PC-9 (cell line): ENCODE data around the gene DAAM2. TPM values are rescaled to one million over a fixed set of nuclear protein-coding genes. Genes with fewer than 3 reads are reported as not detected.

Experiments used
- BruUV-seq: library from RNA; stranded (reverse); fragments of 400-500 nt; replicated peaks from 2 replicates; lab custom pipeline; 2021; lab: Mats Ljungman, UMichigan
- CTCF ChIA-PET: fragments of 300-600 bp; sonication (Branson Sonifier 250); formaldehyde crosslinking; loops from one replicate; lab custom pipeline; 2022; ENCODE audit warnings: antibody characterized with exemption; lab: Charles Lee
- POLR2A ChIA-PET: fragments of 300-600 bp; sonication (Branson Sonifier 250); formaldehyde crosslinking; loops from one replicate; lab custom pipeline; 2022; ENCODE audit warnings: antibody characterized with exemption; ENCODE audit not compliant: unreplicated experiment; lab: Charles Lee
- DNase-seq, 2 experiments: peaks; one replicate each; pipeline versions ENCODE4 v3.0.0 to v3.0.0-alpha.2; 2015 to 2022; ENCODE audit warnings: mixed read lengths in 1 of 2
- H2AFZ ChIP-seq: fragments of 200-600 bp; sonication (generic); 2 replicates; pipeline ENCODE4 v1.8.1; 2017; ENCODE audit warnings: antibody characterized with exemption
- H3F3A ChIP-seq: fragments of 200-600 bp; sonication (generic); 2 replicates; pipeline ENCODE4 v1.8.1; 2017; ENCODE audit warnings: antibody characterized with exemption, mild to moderate bottlenecking, low read depth; ENCODE audit not compliant: insufficient read depth
- H3K27ac ChIP-seq: fragments of 200-600 bp; sonication (generic); 2 replicates; pipeline ENCODE4 v1.6.1; 2016; ENCODE audit warnings: mixed run types
- H3K27me3 ChIP-seq: fragments of 200-600 bp; sonication (generic); 2 replicates; pipeline ENCODE4 v1.6.1; 2016; ENCODE audit warnings: low read depth, mixed run types; ENCODE audit not compliant: insufficient read depth
- H3K36me3 ChIP-seq: fragments of 200-600 bp; sonication (generic); 2 replicates; pipeline ENCODE4 v1.6.1; 2016; ENCODE audit warnings: low read depth, mixed run types
- H3K4me1 ChIP-seq: fragments of 200-600 bp; sonication (generic); replicated peaks from 2 replicates; pipeline ENCODE4 v1.6.1; 2016; ENCODE audit warnings: mixed run types; ENCODE audit not compliant: insufficient read depth
- H3K4me2 ChIP-seq: fragments of 200-600 bp; sonication (generic); 2 replicates; pipeline ENCODE4 v1.6.1; 2017; ENCODE audit warnings: mixed run types
- H3K4me3 ChIP-seq: fragments of 200-600 bp; sonication (generic); 2 replicates; pipeline ENCODE4 v1.6.1; 2016; ENCODE audit warnings: mixed run types
- H3K79me2 ChIP-seq: fragments of 200-600 bp; sonication (generic); 2 replicates; pipeline ENCODE4 v1.6.1; 2017; ENCODE audit warnings: low read depth, mixed run types
- H3K9me2 ChIP-seq: fragments of 200-600 bp; sonication (generic); 2 replicates; pipeline ENCODE4 v1.8.1; 2017; ENCODE audit warnings: mild to moderate bottlenecking; ENCODE audit not compliant: insufficient read depth
- H3K9me3 ChIP-seq: fragments of 200-600 bp; sonication (generic); 2 replicates; pipeline ENCODE4 v1.8.1; 2016; ENCODE audit warnings: low read depth; ENCODE audit not compliant: insufficient read depth
- H4K20me1 ChIP-seq: fragments of 200-600 bp; sonication (generic); 2 replicates; pipeline ENCODE4 v1.8.1; 2017; ENCODE audit not compliant: insufficient read depth
- EZH2 ChIP-seq: fragments of 200-600 bp; sonication (generic); IDR thresholded peaks from 2 replicates; pipeline ENCODE4 v1.8.0; 2017; ENCODE audit warnings: antibody characterized with exemption, low read depth
- intact Hi-C: fragments of 100-400 bp; cut with micrococcal nuclease; formaldehyde crosslinking; loops from one replicate; pipeline ENCODE4 v1.10.0; 2022; ENCODE audit not compliant: unreplicated experiment
- total RNA-seq: library from RNA; stranded (reverse); gene quantifications from 2 replicates; pipeline ENCODE4 v1.2.3, GENCODE V29; 2021
- TF ChIP-seq, protein P1 (sequence below): fragments of 200-600 bp; sonication (generic); conservative IDR thresholded peaks from 2 replicates; pipeline ENCODE4 v1.6.1; 2017; ENCODE audit warnings: mixed run types, antibody characterized with exemption, mild to moderate bottlenecking, moderate library complexity

DAAM2 gene
- total RNA-seq, 1 experiment from 2014 or later: not detected

GRCh38 chr6:39917981-39918380 lies 125.8 kb downstream of the DAAM2 start:
- no peaks in the 10 kb centered on the region for H3K4me1 ChIP-seq
- DNase-seq: no peak
- no peaks in the 10 kb centered on the region for H4K20me1 ChIP-seq
- H3K79me2 ChIP-seq: no peaks in the 10 kb centered on the region
- intact Hi-C loops: no loop called here
- no peak overlapping the region for H3K4me3 ChIP-seq
- H3K9me3 ChIP-seq: no peaks in the 10 kb centered on the region
- CTCF ChIA-PET: no interaction called here
- POLR2A ChIA-PET: interaction anchor here (0.5 to 0.8 kb wide), 2 partner anchors 767 to 1185 kb away, joined by 3 to 12 read pairs; no protein-coding TSS in a partner anchor
- H2AFZ ChIP-seq: no peak overlapping the region
- no TSS peak for BruUV-seq
- H3K27ac ChIP-seq: no peak overlapping the region
- H3K4me2 ChIP-seq: no peak overlapping the region
- no peaks in the 10 kb centered on the region for H3K36me3 ChIP-seq
- no peak for TF ChIP-seq EZH2
- TF ChIP-seq, protein P1, sequence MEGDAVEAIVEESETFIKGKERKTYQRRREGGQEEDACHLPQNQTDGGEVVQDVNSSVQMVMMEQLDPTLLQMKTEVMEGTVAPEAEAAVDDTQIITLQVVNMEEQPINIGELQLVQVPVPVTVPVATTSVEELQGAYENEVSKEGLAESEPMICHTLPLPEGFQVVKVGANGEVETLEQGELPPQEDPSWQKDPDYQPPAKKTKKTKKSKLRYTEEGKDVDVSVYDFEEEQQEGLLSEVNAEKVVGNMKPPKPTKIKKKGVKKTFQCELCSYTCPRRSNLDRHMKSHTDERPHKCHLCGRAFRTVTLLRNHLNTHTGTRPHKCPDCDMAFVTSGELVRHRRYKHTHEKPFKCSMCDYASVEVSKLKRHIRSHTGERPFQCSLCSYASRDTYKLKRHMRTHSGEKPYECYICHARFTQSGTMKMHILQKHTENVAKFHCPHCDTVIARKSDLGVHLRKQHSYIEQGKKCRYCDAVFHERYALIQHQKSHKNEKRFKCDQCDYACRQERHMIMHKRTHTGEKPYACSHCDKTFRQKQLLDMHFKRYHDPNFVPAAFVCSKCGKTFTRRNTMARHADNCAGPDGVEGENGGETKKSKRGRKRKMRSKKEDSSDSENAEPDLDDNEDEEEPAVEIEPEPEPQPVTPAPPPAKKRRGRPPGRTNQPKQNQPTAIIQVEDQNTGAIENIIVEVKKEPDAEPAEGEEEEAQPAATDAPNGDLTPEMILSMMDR: no peak
- no peaks in the 10 kb centered on the region for H3F3A ChIP-seq
- H3K9me2 ChIP-seq: no peaks in the 10 kb centered on the region; the same call in 1 of the 2 replicates
- peaks cover 47% of the 10 kb centered on the region for H3K27me3 ChIP-seq

DNA sequence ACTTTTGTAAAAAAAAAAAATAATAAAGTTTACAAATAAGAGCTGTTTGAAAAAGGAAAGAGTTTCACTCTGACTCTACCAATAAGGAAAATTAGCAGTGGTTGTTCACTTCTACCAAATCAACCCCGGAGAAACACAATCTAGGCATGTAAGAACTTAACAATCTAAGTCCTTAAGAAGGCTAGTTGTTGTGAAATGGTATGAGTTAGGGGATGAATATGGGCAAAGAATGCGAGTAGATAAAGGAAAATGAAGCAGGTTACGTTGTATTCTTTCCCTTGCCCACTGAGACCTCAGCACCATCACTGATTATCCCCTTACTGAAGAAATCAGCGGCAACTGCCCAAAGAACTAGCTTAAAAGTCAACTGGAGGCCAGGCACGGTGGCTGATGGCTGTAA lies 126.7 kb downstream of the DAAM2 start:
- BruUV-seq: no TSS peak
- ChIA-PET CTCF (no interaction called here), POLR2A (interaction anchor here (0.7 kb wide), 1 partner anchor 485 kb away, joined by 4 read pairs; no protein-coding TSS in a partner anchor)
- DNase-seq: no peak
- Histone ChIP-seq H3K4me2 (no peak overlapping the region), H2AFZ (no peak overlapping the region), H3F3A (no peaks in the 10 kb centered on the region), H4K20me1 (no peaks in the 10 kb centered on the region), H3K79me2 (no peaks in the 10 kb centered on the region), H3K36me3 (no peaks in the 10 kb centered on the region), H3K9me2 (no peaks in the 10 kb centered on the region; the same call in 1 of the 2 replicates), H3K4me3 (no peak overlapping the region), H3K27ac (no peak overlapping the region), H3K9me3 (no peaks in the 10 kb centered on the region), H3K27me3 (peaks cover 41% of the 10 kb centered on the region), H3K4me1 (no peaks in the 10 kb centered on the region)
- TF ChIP-seq, protein P1: no peak
- TF ChIP-seq EZH2: no peak
- intact Hi-C loops: no loop called here

DNA sequence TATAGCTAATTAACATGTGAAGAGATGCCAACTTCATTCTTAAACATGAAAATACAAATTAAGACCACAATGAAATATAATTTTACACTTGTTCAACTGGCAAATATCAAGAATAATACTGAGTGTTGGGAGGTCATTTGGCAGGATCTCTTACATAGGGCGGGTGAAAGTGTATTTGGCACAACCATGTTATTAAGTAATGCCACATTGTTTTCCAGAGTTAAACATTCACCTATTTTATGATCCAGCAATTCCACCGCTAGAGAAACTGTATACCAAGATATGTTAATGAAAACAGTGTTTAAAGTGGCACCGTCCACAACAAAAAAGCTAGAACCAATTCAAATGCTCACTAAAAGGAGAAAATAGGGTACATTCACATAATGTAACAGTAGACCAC lies 128.0 kb downstream of the DAAM2 start:
- Histone ChIP-seq H3K36me3 (no peaks in the 10 kb centered on the region), H3K4me1 (no peaks in the 10 kb centered on the region), H4K20me1 (no peaks in the 10 kb centered on the region), H2AFZ (no peak overlapping the region), H3F3A (no peaks in the 10 kb centered on the region), H3K9me2 (no peaks in the 10 kb centered on the region; the same call in 1 of the 2 replicates), H3K27ac (no peak overlapping the region), H3K9me3 (no peaks in the 10 kb centered on the region), H3K4me2 (no peak overlapping the region), H3K4me3 (no peak overlapping the region), H3K79me2 (no peaks in the 10 kb centered on the region), H3K27me3 (peaks cover 43% of the 10 kb centered on the region)
- no peak for DNase-seq
- CTCF ChIA-PET: interaction anchor here (0.6 kb wide), 1 partner anchor 1691 kb away, joined by 9 read pairs; no protein-coding TSS in a partner anchor
- BruUV-seq: no TSS peak
- POLR2A ChIA-PET: no interaction called here
- no peak for TF ChIP-seq EZH2
- TF ChIP-seq, protein P1: no peak
- intact Hi-C loops: no loop called here
